Measurements from ENCODE around the gene CLEC6A. TPM values are rescaled to one million over a fixed set of nuclear protein-coding genes. Genes with fewer than 3 reads are reported as not detected.
"Not testable (repeated sequence)": the region's sequence is repeated elsewhere in the genome, so short reads cannot be mapped to it uniquely, and the experiment has no call there.

Gene CLEC6A
- total RNA-seq (2013): 6.4 TPM
- polyA plus RNA-seq: 1 to 10 TPM; 3.2 to 6.3 (median 3.4) TPM
- polyA minus RNA-seq: 5.1 and 6.1 TPM in 2 replicates
- total RNA-seq: 2.1 to 13.9 (median 9.5) reads per million in 11 experiments

GRCh38 chr12:8455727-8456360 lies at the start of gene CLEC6A:
CLEC6A (plus strand) TSS chr12:8455962; CDS start chr12:8456112, 150 bp downstream.
- intact Hi-C loops (cut with micrococcal nuclease): no loop called here
- Mint-ChIP-seq H3K27me3 (ENCODE audit: low read depth in 3 of 3) (peaks cover 0 to 3% (median 1%) of the 10 kb centered on the region in 3 donors), H3K27ac (peak within 1 kb of the TSS; percentile 96 to 99 (median 97))

DNA sequence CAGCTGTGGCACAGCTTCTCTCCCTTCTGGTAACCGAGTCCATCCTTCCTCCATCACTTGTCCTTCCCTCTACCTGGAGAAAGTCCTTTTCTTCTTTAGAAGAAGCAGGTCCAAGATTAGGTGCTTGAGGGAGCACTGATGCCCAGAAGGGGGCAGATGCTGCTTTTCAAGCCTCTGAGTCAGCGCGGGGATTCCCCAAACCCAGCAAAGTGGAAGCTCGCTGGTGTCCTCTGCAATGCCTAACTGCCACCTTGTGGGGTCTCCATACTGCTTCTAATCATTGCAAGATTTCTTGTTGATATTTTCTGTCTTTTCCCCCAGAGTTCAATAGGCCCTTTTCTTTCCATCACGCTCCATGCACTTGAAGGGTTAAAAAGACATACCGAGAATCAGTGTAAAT lies 36.2 kb upstream of the CLEC6A start:
- H3K4me2 ChIP-seq (replicated peaks; ENCODE audit: extremely low read depth, low read length, poor library complexity, severe bottlenecking); H3K4me1 Mint-ChIP-seq; H3K36me3 ChIP-seq (replicated peaks in 1 of 2; ENCODE audit: control insufficient read depth in 1 of 2, insufficient read depth in 2 of 2, low read length in 2 of 2); H4K20me1 ChIP-seq (ENCODE audit: insufficient read depth, low read length); H3K9me3 Mint-ChIP-seq; H3K9me3 ChIP-seq (replicated peaks in 1 of 2; ENCODE audit: control insufficient read depth in 1 of 2, insufficient read depth in 1 of 2, low read length in 2 of 2); H3K36me3 Mint-ChIP-seq; H3K9ac ChIP-seq (ENCODE audit: insufficient read depth, low read length, poor library complexity, severe bottlenecking); DNase-seq; H3K27ac Mint-ChIP-seq; H2AFZ ChIP-seq (ENCODE audit: insufficient read depth, low read depth, low read length, poor library complexity, severe bottlenecking); H3K27me3 ChIP-seq (ENCODE audit: control insufficient read depth in 2 of 2, insufficient read depth in 2 of 2, low read length in 2 of 2); intact Hi-C loops (cut with micrococcal nuclease); H3K79me2 ChIP-seq (ENCODE audit: insufficient read depth, low read length); H3K27ac ChIP-seq (ENCODE audit: low read depth in 1 of 2, low read length in 2 of 2); H3K27me3 Mint-ChIP-seq (ENCODE audit: low read depth in 3 of 3); H3K4me3 Mint-ChIP-seq; H3K4me3 ChIP-seq (replicated peaks in 1 of 3; ENCODE audit: low read depth in 2 of 3, low read length in 3 of 3); H3K4me1 ChIP-seq (ENCODE audit: control insufficient read depth in 1 of 2, insufficient read depth in 2 of 2, low read length in 2 of 2): not testable (repeated sequence)
- WGBS (ENCODE audit: insufficient coverage): no CpG with 5 or more reads among the region's 6 CpGs

More at GRCh38 chr12:8455727-8456360, at the start of gene CLEC6A:
- Histone ChIP-seq H3K36me3 (replicated peaks in 1 of 2; ENCODE audit: control insufficient read depth in 1 of 2, insufficient read depth in 2 of 2, low read length in 2 of 2) (peaks cover 0 to 16% of the 10 kb centered on the region in 2 donors), H3K79me2 (ENCODE audit: insufficient read depth, low read length) (peaks cover 11% of the 10 kb centered on the region), H3K27me3 (ENCODE audit: control insufficient read depth in 2 of 2, insufficient read depth in 2 of 2, low read length in 2 of 2) (no peaks in the 10 kb centered on the region), H3K9ac (ENCODE audit: insufficient read depth, low read length, poor library complexity, severe bottlenecking) (peak within 1 kb of the TSS; percentile 27), H3K27ac (ENCODE audit: low read depth in 1 of 2, low read length in 2 of 2) (peak within 1 kb of the TSS; percentile 4 to 85), H2AFZ (ENCODE audit: insufficient read depth, low read depth, low read length, poor library complexity, severe bottlenecking) (no peak within 1 kb of the TSS), H3K4me1 (ENCODE audit: control insufficient read depth in 1 of 2, insufficient read depth in 2 of 2, low read length in 2 of 2) (peaks cover 58 to 72% of the 10 kb centered on the region in 2 donors), H3K4me2 (replicated peaks; ENCODE audit: extremely low read depth, low read length, poor library complexity, severe bottlenecking) (peak within 1 kb of the TSS; percentile 79), H3K4me3 (replicated peaks in 1 of 3; ENCODE audit: low read depth in 2 of 3, low read length in 3 of 3) (peak within 1 kb of the TSS in 2 of 3 experiments; percentile 17 to 73), H3K9me3 (replicated peaks in 1 of 2; ENCODE audit: control insufficient read depth in 1 of 2, insufficient read depth in 1 of 2, low read length in 2 of 2) (peaks cover 0 to 2% of the 10 kb centered on the region in 2 donors), H4K20me1 (ENCODE audit: insufficient read depth, low read length) (no peaks in the 10 kb centered on the region)
- no CpG with 5 or more reads among the region's 2 CpGs for WGBS (ENCODE audit: insufficient coverage)
- peak; percentile 32 to 60 (median 56) for DNase-seq
- H3K9me3 Mint-ChIP-seq: peaks cover 0 to 6% (median 2%) of the 10 kb centered on the region in 7 donors
- peak within 1 kb of the TSS; percentile 48 to 69 for H3K4me3 Mint-ChIP-seq
- peaks cover 73% of the 10 kb centered on the region for H3K4me1 Mint-ChIP-seq
- H3K36me3 Mint-ChIP-seq: peaks cover 6 to 18% of the 10 kb centered on the region in 2 donors
- TF ChIP-seq, protein P1, sequence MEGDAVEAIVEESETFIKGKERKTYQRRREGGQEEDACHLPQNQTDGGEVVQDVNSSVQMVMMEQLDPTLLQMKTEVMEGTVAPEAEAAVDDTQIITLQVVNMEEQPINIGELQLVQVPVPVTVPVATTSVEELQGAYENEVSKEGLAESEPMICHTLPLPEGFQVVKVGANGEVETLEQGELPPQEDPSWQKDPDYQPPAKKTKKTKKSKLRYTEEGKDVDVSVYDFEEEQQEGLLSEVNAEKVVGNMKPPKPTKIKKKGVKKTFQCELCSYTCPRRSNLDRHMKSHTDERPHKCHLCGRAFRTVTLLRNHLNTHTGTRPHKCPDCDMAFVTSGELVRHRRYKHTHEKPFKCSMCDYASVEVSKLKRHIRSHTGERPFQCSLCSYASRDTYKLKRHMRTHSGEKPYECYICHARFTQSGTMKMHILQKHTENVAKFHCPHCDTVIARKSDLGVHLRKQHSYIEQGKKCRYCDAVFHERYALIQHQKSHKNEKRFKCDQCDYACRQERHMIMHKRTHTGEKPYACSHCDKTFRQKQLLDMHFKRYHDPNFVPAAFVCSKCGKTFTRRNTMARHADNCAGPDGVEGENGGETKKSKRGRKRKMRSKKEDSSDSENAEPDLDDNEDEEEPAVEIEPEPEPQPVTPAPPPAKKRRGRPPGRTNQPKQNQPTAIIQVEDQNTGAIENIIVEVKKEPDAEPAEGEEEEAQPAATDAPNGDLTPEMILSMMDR (IDR thresholded peaks at IDR 0.05): no peak

Measured in CD14-positive monocyte (primary cell).